Activated CD4-positive, alpha-beta T cell treated with anti-CD3 and anti-CD28 coated beads, Interleukin-2, amount 50 U/mL, for 4 hours (primary cell): ENCODE results near the gene KAT8.
"Not testable (repeated sequence)": the region's sequence is repeated elsewhere in the genome, so short reads cannot be mapped to it uniquely, and the experiment has no call there.

Experiments
- DNase-seq, 2 experiments: peaks; one replicate each; pipeline ENCODE4 v3.0.0-alpha.2; 2020

KAT8 gene

GRCh38 chr16:31083981-31084380 is 33.5 kb upstream of the KAT8 start:
- no peak for DNase-seq

GRCh38 chr16:31084584-31085302 is 32.7 kb upstream of the KAT8 start:
- no peak for DNase-seq

- no peak for DNase-seq
Observed at GRCh38 chr16:31085411-31085810, 32.1 kb upstream of the KAT8 start.

- DNase-seq = no peak
Observed at GRCh38 chr16:31085873-31086628, 31.4 kb upstream of the KAT8 start.

- DNase-seq = no peak
Observed at GRCh38 chr16:31086629-31086906, 30.9 kb upstream of the KAT8 start.

- DNase-seq = no peak
Observed at GRCh38 chr16:31087481-31087880, 30.0 kb upstream of the KAT8 start.

- no peak for DNase-seq
Observed at GRCh38 chr16:31087971-31088370, 29.5 kb upstream of the KAT8 start.

GRCh38 chr16:31088459-31089183 is 28.8 kb upstream of the KAT8 start, which contains the start of gene PRSS53:
PRSS53 (minus strand) TSS chr16:31088943; CDS start chr16:31088809, 134 bp downstream.
- DNase-seq = no peak

- DNase-seq = no peak
Observed at GRCh38 chr16:31089199-31089598, 28.3 kb upstream of the KAT8 start.

GRCh38 chr16:31090540-31090939 is 26.9 kb upstream of the KAT8 start:
- no peak for DNase-seq

GRCh38 chr16:31092330-31092729 is 25.1 kb upstream of the KAT8 start:
- no peak for DNase-seq

GRCh38 chr16:31093132-31093703 is 24.2 kb upstream of the KAT8 start:
- no peak for DNase-seq

- DNase-seq = no peak
Observed at GRCh38 chr16:31094088-31094423, 23.4 kb upstream of the KAT8 start.

- peak; percentile 80 for DNase-seq
Observed at GRCh38 chr16:31094424-31095120, 22.9 kb upstream of the KAT8 start, which contains the start of gene VKORC1. VKORC1 (minus strand) TSS chr16:31094797; CDS start chr16:31094729, 68 bp downstream.

- no peak for DNase-seq
Observed at GRCh38 chr16:31099860-31100638, 17.4 kb upstream of the KAT8 start.

GRCh38 chr16:31100876-31101641 is 16.4 kb upstream of the KAT8 start:
- not testable (repeated sequence) for DNase-seq

GRCh38 chr16:31105677-31106213 is 11.7 kb upstream of the KAT8 start:
- peak; percentile 67 to 72 for DNase-seq

- DNase-seq = no peak
Observed at GRCh38 chr16:31106509-31107464, 10.7 kb upstream of the KAT8 start.

GRCh38 chr16:31107465-31107867 is 10.0 kb upstream of the KAT8 start:
- no peak for DNase-seq
